GM18498 (cell line): ENCODE data around the gene AGTRAP.

Experiments
- ATAC-seq: cut with Tn5 transposase; IDR thresholded peaks from one replicate; pipeline ENCODE4 v1.9.1; 2021; ENCODE audit warnings: mild to moderate bottlenecking, moderate library complexity; ENCODE audit not compliant: unreplicated experiment

Gene AGTRAP

GRCh38 chr1:11780380-11781147 lies 44.6 kb downstream of the AGTRAP start:
- ATAC-seq, result no peak

GRCh38 chr1:11781297-11781696 lies 45.4 kb downstream of the AGTRAP start:
- ATAC-seq, result no peak

DNA sequence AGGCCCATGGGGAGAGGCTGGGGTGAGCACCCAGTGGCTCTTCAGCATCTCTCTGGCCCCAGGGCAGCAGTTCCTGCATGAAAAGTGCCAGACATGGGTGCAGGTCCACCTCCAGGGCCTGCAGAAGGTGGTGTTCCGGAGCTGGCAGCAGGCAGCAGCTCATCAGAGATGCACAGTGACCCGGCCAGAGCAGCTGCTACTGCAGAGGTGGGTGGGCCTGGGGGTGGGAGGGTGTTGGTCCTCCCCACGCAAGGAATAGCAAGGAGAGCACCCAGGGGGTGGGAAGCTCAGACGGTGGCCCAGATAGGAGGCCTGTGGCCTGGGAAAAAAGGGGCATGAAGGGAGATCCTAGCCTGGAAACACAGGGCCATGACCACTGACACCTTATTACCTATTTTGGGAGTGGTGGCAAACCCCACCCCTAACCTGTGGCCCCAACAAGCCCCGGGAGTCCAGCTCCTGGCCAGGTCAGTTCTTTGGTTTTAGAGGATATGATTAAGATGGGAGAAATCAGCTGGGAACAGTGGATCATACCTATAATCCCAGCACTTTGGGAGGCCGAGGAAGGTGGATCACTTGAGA lies 46.3 kb downstream of the AGTRAP start:
- no peak for ATAC-seq

DNA sequence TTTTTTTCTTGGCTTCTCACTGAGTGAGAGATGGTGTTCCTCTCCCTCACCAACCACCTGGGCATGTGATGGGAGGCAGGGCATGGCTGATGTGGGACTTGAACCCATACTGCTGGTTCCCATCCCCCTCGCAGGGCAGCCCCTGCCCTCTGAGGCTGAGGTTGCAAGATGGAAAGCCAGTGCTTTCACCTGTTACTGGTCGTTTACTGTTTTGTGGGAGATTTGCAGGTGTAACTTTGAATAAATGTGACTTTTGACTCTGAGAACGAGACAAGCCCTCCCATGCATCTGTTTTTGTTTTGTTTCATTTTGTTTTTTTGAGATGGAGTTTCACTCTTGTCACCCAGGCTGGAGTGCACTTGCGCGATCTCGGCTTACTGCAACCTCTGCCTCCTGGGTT lies 47.6 kb downstream of the AGTRAP start:
- no peak for ATAC-seq

- no peak for ATAC-seq
Measured at GRCh38 chr1:11784256-11784992, 48.5 kb downstream of the AGTRAP start.

DNA sequence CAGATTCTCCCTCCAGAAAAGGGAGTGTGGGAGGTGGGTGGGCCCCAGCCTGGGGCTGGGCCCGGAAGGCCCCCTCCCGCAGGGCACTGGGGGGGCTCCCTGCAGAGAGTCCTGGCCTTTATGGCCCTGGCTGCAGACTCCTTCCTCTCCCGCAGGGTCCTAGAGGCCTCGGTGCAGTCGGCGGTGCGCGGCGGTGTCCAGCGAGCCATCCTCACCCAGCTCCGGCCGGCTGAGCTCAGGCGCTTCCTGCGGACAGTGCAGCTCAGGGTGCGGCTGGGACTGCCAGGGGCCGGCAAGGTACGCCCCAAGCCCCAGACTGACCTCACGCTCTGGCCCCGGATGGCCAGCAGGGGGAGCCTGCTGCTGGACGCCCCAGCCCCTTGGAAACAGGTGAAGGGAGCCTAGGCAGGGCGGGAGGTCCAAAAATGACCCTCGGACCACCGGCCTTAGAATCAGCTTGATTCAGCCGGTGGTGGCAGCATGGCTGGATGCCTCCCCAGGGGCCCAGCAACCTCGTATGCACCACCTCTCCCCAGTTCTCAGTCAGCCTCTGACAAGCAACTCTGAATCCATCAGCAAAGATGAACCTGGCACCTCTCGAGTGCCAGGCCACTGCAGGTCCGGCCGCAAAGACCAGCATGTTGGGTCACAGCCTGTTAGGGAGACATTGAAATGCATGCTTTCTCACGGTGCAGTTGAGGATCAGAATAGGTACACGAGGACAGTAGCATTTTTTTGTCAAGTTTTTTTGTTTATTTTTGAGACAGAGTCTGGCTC lies 49.2 kb downstream of the AGTRAP start:
- no peak for ATAC-seq

DNA sequence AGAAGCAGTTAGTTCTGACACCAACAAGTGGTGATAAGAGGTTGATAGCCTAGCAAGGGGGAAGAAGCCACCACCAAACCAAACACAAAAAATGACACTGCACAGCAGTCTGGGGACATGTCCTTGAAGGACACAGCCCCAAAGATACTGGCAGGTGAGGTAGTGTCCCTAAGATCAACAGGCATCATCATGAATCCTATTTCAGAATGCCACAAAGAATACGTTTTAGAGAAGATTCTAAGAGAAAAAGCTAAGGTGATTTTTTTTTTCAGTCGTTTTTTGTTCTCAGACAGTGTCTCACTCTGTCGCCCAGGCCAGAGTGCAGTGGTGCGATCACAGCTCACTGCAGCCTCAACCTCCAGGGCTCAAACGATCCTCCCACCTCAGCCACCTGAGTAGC lies 50.2 kb downstream of the AGTRAP start:
- ATAC-seq, result no peak

DNA sequence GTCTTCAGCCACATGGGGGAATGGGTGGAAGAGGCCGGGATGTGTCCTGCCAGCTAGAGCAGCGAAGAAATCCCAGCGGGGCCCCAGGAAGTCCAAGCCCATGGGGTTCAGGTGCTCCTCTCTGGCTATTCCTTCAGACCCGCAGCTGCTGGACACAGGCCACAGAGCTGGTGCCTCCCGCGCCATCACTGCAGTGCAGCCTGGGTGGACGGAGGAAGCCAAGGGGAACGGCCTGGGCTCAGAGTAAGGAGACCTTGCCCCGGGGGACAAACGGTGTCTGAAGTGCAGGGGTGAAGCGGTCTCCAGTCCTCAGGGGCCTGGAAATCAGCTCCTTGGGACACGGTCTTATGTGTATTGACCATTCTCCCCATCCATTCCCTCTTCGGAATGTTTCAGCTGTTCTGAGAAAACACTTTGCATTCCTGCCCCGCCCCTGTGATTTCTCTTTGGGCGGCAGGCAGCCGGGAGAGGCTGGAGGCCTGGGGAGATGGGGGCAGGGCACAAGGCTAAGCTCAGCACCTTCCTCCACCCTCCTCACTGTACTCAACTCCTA lies 51.4 kb downstream of the AGTRAP start:
- no peak for ATAC-seq

DNA sequence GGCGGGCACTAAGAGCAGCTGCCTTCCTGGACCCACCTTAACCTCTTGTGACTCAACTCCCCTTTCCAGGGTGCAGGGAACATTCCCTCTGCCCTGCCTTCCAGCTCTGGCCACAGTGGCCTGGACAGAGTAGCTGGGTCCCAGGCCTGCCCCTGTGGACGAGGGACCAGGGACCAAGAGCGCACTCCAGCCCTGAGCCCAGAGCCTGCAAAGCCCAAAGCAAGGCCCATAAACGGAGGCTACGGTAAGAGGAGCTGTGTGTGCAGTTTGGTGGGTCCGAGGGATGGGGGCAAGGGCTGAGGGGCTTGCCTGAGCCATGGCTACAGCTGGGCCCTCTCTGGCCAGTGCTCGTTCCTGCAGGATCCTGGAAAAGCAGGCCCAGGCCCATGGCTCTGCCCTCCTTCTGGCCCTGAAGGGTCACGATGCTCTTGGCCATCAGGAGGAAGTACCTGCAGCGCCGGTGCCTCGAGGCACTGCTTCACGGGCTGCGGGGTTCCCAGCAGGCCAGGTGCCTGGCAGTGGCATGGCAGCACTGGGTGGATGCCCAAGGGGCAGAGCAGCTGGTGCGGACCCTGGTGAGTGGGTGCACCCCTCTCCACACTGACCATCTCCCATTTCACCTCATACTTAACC lies 52.0 kb downstream of the AGTRAP start:
- no peak for ATAC-seq

- no peak for ATAC-seq
Measured at GRCh38 chr1:11788549-11789053, 52.7 kb downstream of the AGTRAP start.

GRCh38 chr1:11789126-11790067 lies 53.5 kb downstream of the AGTRAP start:
- ATAC-seq, result no peak

DNA sequence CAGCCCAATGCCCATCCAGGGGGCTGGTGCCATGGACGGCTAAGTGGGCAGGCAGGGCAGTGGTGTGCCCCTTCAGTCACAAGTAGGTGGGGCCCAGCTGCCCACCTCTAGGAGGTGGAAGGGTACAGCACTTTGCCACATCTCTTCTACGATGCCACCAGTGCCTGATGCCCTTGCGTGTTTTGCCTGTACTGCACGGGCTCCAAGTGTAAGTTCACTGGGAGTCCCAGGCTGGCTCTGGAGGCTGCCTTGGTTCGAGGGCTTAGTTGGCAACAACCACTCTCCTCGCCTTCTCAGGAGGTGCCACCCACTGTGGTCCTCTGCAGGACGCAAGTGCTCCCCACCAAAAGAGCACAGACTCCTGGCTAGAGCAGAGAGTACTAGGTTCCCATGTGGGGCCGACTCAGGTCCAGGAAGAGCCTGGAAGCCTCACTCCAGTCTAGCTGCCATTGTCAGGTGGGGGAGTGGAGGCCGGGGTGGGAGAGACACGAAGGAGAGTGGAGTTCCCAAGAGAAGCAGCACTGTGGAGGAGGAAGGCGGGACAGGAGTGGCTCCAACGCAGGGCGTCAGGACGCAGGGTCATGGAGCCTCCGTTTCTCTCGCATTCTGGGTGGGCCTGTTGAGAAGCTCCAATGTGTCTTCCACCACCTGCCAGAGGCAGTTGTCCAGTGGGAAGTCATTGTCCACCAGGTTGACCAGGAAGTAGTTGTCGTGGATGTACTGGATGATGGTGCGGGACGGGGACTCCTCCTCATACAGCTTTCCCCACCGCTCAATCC lies 54.4 kb downstream of the AGTRAP start:
- ATAC-seq, result no peak

GRCh38 chr1:11790880-11791715 lies 55.2 kb downstream of the AGTRAP start:
- ATAC-seq, result no peak

- ATAC-seq, result no peak
Measured at GRCh38 chr1:11792106-11792505, 56.2 kb downstream of the AGTRAP start.

DNA sequence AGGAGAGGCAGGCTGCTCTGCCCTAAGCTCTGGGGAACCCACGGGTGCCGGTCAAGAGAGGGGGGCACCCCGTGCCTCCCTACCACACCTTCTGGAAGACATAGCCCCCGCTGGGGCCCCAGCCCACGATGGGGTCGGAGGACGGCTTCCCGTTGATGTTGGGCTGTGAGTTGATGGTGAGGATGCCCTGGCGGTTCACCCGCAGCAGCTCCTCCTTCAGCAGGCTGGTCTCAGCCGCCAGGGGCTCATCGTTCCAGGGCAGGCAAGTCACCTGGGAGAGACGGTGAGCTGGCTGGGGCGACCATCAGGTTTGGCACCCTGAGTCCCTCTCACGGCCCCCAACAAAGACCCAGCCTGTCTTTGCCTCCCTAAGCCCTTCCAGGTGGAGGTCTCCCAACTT lies 57.9 kb downstream of the AGTRAP start:
- ATAC-seq, result no peak

DNA sequence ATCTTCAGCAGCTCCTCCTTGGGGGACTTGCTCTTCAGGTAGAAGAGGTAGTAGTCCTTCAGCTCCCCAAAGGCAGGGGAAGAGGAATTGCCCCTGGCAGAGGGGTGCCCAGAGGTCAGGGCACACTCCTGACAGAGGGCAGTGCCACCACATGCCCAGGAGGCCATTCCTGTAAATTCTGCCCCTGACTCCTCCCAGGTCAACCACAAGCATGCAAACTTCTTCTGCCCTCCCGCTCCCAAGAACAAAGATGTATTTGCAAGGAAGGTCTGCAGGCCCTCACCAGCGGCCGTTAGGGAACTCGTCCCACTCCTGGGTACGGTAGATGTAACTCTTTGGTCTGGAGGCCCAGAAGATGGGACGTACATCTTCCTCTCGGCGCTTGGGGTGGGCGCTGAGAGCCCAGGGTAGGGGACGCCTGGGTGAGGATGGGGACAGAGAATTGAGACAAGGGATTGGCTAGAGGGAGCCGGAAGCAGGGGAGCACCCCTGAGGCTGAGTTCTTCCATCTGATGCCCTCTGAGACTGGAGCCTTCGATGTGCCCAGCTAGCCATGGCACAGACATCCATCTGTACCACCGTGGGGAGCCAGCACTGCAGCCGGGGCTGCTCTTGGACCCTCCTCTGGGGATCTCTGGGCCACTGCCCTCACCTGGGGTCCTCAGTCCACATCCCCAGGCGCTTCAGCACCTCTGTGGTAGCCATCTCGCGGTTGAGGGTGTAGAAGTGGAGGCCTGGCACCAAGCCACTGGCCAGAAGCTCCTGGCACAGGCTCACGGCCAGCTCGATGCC lies 58.7 kb downstream of the AGTRAP start:
- no peak for ATAC-seq
